IPS-20b (cell line): ENCODE data around the gene SBNO2.
A peak's percentile ranks its signal among the peaks of the same experiment; 100 is the strongest.
"Not testable (repeated sequence)": the region's sequence is repeated elsewhere in the genome, so short reads cannot be mapped to it uniquely, and the experiment has no call there.

Experiments used
- H3K27ac ChIP-seq: one replicate; pipeline ENCODE4 v1.5.1; 2013; ENCODE audit warnings: low read length
- H3K27me3 ChIP-seq: 2 replicates; pipeline ENCODE4 v1.6.1; 2013; ENCODE audit warnings: mild to moderate bottlenecking, low read length, inconsistent platforms; ENCODE audit not compliant: insufficient read depth
- H3K36me3 ChIP-seq: 2 replicates; pipeline ENCODE4 v1.6.1; 2013; ENCODE audit warnings: low read depth, mild to moderate bottlenecking, inconsistent platforms, low read length, moderate library complexity; ENCODE audit not compliant: insufficient read depth
- H3K4me1 ChIP-seq: 2 replicates; pipeline ENCODE4 v1.6.1; 2013; ENCODE audit warnings: mild to moderate bottlenecking, control low read depth, inconsistent platforms, low read length, moderate library complexity; ENCODE audit not compliant: insufficient read depth
- H3K4me3 ChIP-seq: 2 replicates; pipeline ENCODE4 v1.5.1; 2013; ENCODE audit warnings: mild to moderate bottlenecking, low read length, inconsistent platforms
- H3K9ac ChIP-seq: 2 replicates; pipeline ENCODE4 v1.6.1; 2013; ENCODE audit warnings: low read depth, mild to moderate bottlenecking, inconsistent platforms, low read length, moderate library complexity
- H3K9me3 ChIP-seq: 2 replicates; pipeline ENCODE4 v1.6.1; 2013; ENCODE audit warnings: mild to moderate bottlenecking, low read depth, low read length, inconsistent platforms; ENCODE audit not compliant: insufficient read depth

Gene SBNO2

GRCh38 chr19:1217366-1217765 lies 43.3 kb upstream of the SBNO2 start:
- Histone ChIP-seq H3K9me3 (no peaks in the 10 kb centered on the region), H3K27ac (no peak overlapping the region), H3K36me3 (no peaks in the 10 kb centered on the region; the same call in 1 of the 2 replicates), H3K9ac (no peak overlapping the region), H3K4me3 (no peak overlapping the region), H3K4me1 (no peaks in the 10 kb centered on the region), H3K27me3 (no peaks in the 10 kb centered on the region)

GRCh38 chr19:1216756-1217155 lies 42.7 kb upstream of the SBNO2 start:
- Histone ChIP-seq H3K36me3 (no peaks in the 10 kb centered on the region; the same call in 1 of the 2 replicates), H3K27ac (no peak overlapping the region), H3K9ac (no peak overlapping the region), H3K4me3 (no peak overlapping the region), H3K27me3 (no peaks in the 10 kb centered on the region), H3K9me3 (no peaks in the 10 kb centered on the region), H3K4me1 (no peaks in the 10 kb centered on the region)

- no peaks in the 10 kb centered on the region for H3K9me3 ChIP-seq
These were observed 41.0 kb upstream of the SBNO2 start for GRCh38 chr19:1214862-1215731.

GRCh38 chr19:1214299-1214861 lies 40.3 kb upstream of the SBNO2 start:
- Histone ChIP-seq H3K9me3 (no peaks in the 10 kb centered on the region), H3K27me3 (no peaks in the 10 kb centered on the region), H3K4me3 (no peak overlapping the region), H3K9ac (no peak overlapping the region), H3K36me3 (peaks cover 6% of the 10 kb centered on the region), H3K27ac (no peak overlapping the region), H3K4me1 (no peaks in the 10 kb centered on the region)

More at GRCh38 chr19:1214862-1215731, 41.0 kb upstream of the SBNO2 start:
- no peak overlapping the region for H3K4me3 ChIP-seq
- no peaks in the 10 kb centered on the region; the same call in 1 of the 2 replicates for H3K36me3 ChIP-seq
- no peak overlapping the region for H3K9ac ChIP-seq
- no peaks in the 10 kb centered on the region for H3K4me1 ChIP-seq
- H3K27ac ChIP-seq, result no peak overlapping the region
- no peaks in the 10 kb centered on the region for H3K27me3 ChIP-seq

- H3K4me3 ChIP-seq, result no peak overlapping the region
- H3K27me3 ChIP-seq, result no peaks in the 10 kb centered on the region
- no peaks in the 10 kb centered on the region for H3K4me1 ChIP-seq
- H3K9me3 ChIP-seq, result no peaks in the 10 kb centered on the region
- no peak overlapping the region for H3K9ac ChIP-seq
- H3K36me3 ChIP-seq, result peaks cover 6% of the 10 kb centered on the region
- H3K27ac ChIP-seq, result no peak overlapping the region
These were observed 39.6 kb upstream of the SBNO2 start for GRCh38 chr19:1213391-1214286.

GRCh38 chr19:1211494-1212234 lies 37.6 kb upstream of the SBNO2 start:
- Histone ChIP-seq H3K36me3 (peaks cover 6% of the 10 kb centered on the region), H3K4me3 (no peak overlapping the region), H3K4me1 (peaks cover 4% of the 10 kb centered on the region; the same call in 1 of the 2 replicates), H3K27ac (no peak overlapping the region), H3K9ac (no peak overlapping the region), H3K27me3 (no peaks in the 10 kb centered on the region), H3K9me3 (no peaks in the 10 kb centered on the region)

GRCh38 chr19:1210227-1210538 lies 36.1 kb upstream of the SBNO2 start:
- no peak overlapping the region for H3K27ac ChIP-seq
- H3K4me1 ChIP-seq, result peaks cover 4% of the 10 kb centered on the region; the same call in 1 of the 2 replicates
- H3K4me3 ChIP-seq, result no peak overlapping the region
- H3K9me3 ChIP-seq, result no peaks in the 10 kb centered on the region
- peaks cover 6% of the 10 kb centered on the region for H3K36me3 ChIP-seq
- H3K9ac ChIP-seq, result no peak overlapping the region
- H3K27me3 ChIP-seq, result no peaks in the 10 kb centered on the region

- H3K9me3 ChIP-seq, H3K36me3 ChIP-seq, H3K9ac ChIP-seq, H3K4me1 ChIP-seq, H3K27ac ChIP-seq, H3K27me3 ChIP-seq, H3K4me3 ChIP-seq: not testable (repeated sequence)
These were observed 34.8 kb upstream of the SBNO2 start for GRCh38 chr19:1208830-1209229.

GRCh38 chr19:1206864-1207450 lies 32.9 kb upstream of the SBNO2 start:
- Histone ChIP-seq H3K36me3 (peaks cover 6% of the 10 kb centered on the region), H3K9me3 (no peaks in the 10 kb centered on the region), H3K4me1 (peaks cover 4% of the 10 kb centered on the region; the same call in 1 of the 2 replicates), H3K4me3 (peak overlapping the region; percentile 85), H3K9ac (peak overlapping the region; percentile 74), H3K27ac (no peak overlapping the region), H3K27me3 (no peaks in the 10 kb centered on the region)

- Histone ChIP-seq H3K9ac (peak overlapping the region; percentile 74; the same call in 1 of the 2 replicates), H3K4me1 (peaks cover 4% of the 10 kb centered on the region; the same call in 1 of the 2 replicates), H3K9me3 (no peaks in the 10 kb centered on the region), H3K27me3 (no peaks in the 10 kb centered on the region), H3K27ac (no peak overlapping the region), H3K36me3 (peaks cover 6% of the 10 kb centered on the region), H3K4me3 (peak overlapping the region; percentile 85)
These were observed 32.2 kb upstream of the SBNO2 start for GRCh38 chr19:1206150-1206863.
